GM21737 (cell line): ENCODE measurements around the gene PARN.
"Not testable (repeated sequence)": the region's sequence is repeated elsewhere in the genome, so short reads cannot be mapped to it uniquely, and the experiment has no call there.

Experiments used
- ATAC-seq: cut with Tn5 transposase; IDR thresholded peaks from one replicate; pipeline ENCODE4 v1.9.1; 2021; ENCODE audit warnings: mild to moderate bottlenecking, moderate library complexity; ENCODE audit not compliant: unreplicated experiment

Gene PARN

DNA sequence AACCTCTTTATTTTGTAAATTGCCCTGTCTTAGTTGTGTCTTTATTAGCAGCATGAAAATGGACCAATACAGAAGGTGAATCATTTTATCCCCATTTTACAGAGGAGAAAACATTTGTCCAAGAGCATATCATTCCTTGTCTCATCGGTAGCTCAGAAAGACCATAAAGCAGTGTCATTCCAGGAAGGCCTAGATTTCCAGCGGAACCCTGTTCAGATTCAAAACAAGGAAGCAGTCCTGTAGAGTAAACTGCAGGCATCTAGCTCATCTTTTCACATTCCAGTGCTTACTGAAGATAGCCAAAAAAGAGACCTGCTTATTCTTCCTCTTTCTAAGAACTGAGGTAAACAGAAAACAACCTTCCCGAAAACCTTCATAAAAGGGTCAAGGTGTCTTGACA lies 54.0 kb downstream of the PARN start:
- no peak for ATAC-seq

- not testable (repeated sequence) for ATAC-seq
These were observed 55.2 kb downstream of the PARN start for GRCh38 chr16:14574698-14575415.

DNA sequence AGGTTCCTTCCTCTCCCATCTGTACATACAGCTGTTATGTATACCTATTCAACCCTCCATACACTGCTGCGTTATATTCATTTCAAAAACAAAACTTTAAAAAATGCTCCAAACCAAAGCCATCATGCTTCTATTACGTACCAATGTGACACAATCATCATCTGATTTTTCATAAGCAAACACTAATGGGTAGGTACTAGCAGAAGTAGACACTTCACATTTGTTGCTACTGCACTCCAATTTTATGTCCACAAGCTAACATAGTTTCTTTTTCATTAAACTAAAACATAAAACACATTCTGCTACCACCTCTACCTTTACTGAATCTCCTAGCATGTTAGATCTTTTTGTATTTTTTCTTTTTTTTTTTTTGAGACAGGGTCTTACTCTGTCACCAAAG lies 57.5 kb downstream of the PARN start:
- no peak for ATAC-seq

DNA sequence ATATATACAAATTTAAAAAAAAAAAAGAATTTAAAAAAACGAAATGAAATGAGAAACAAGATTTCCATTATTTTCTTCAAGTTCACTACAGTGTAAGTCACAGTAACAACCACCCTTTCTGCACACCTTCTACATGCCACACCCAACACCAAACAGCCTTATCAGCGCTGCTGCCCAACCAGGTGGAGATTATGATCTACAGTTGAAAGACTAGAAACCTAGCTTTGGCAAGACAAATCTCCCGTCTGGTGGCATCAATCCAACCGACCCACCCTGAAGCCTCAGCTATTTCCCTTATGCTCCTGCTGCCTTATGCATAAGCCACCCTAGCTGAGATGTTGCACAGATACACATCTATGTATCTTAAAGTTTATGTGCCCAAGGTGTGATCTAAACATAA lies 60.8 kb downstream of the PARN start:
- no peak for ATAC-seq

- no peak for ATAC-seq
These were observed 63.5 kb downstream of the PARN start for GRCh38 chr16:14566599-14566998.

GRCh38 chr16:14565688-14566025 lies 64.4 kb downstream of the PARN start:
- no peak for ATAC-seq

DNA sequence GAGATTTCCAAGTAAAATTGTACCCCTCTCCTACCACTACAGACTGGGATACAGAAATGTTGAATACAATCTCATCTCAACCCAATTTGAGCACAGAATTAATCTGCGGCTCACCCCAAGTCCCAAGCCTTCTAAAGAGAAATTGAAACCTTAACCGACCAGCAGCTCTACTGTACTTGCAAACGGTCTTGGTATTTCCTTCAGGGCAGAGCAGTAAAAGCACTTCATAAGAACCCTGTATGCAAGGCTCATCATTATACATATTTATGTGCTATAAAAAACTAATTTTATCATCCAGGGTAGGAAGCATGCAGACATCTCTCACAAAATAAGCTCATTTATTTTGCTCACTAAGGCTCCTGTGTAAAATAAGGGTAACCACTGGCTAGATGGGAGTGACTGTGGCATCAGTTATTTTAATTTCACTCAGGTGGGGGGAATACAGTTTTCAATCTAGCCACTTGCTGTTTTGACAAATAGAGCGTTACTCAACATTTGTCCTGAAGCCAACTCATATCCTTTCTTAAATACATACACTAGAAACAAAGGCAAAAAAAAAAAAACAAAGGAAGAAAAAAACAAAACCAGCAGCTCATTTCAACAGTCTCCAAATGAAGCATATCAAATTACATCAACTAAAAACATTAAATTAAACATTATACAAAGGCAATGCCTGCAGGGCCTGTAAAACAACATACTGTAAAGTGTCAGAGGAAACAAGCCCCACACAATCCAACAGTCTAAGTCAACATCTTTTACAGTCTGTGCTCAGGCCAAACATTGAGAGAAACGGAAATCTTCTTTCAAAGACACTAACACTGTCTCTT lies 65.0 kb downstream of the PARN start:
- no peak for ATAC-seq

- no peak for ATAC-seq
These were observed 65.7 kb downstream of the PARN start for GRCh38 chr16:14564323-14564722.

DNA sequence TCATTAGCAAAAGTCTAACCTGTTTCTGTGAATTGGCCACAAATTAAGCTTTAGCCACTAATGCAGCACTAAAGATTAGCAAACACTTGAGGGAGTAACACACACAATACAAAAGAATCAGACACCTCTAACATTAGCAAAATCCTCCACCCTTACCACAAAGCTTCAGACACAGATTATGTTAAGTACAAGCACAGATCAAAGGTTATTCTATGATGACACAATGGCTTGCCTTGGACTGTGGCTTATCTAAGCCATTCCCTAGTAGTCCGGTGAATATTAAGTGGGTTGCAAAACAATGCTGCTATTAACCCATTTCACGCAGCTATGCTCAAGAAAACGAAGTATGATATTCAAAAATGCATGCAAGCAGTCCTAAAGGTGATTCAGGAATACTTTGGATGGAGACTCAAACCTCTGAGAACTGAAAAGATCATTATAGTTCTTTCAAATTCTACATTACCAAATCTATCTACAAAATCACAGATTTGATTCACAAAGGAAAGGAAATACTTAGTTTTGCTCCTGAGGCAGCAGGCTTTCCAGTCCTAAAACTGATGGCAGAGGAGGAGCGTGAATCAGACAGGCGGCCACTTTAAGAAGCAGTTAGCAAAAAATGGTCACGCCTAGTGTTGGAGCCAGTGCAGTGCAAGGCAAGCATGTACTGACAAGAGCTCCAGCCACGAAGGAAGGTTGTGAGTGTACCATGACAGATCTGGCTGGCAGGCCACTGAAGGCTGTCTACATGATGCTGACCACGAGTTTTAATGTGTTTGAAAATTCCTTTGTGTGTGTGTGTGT lies 67.2 kb downstream of the PARN start:
- ATAC-seq = no peak

DNA sequence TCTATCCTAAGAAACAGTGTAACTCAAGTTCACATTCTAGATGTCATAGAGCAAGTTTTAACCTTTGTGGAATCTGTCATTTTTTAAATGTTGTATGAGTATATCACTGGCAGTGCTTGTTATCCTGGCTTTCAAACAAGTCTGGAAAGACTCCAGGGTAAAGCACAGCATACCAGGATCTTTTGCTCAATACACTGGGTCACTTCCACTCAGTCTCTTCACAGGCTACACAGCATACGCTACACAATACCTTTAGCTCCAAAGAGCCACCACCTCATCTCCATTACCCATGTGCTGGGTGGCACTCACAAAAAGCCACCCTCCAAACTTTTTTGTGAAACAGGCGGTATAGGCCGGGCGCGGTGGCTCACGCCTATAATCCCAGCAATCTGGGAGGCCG lies 69.5 kb downstream of the PARN start:
- ATAC-seq = no peak

DNA sequence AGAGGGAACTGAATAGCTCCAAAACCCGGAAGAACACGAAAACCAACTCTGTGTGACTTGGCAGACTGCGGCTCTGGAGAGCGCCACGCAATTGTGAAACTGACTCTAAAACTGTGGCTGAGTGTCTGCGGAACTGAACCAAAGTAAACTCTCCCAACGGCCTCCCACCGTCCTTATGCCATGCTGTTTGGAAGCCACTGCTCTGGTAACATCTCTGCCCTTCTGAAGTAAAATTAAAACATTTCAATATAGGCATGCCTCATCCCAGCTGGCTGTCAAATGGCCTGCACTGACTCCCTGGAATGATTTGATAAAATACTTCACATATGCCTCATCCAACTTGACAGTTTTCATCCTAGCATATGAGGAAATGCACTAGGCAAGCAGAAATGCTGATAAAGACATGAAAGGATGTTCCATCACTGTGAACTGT lies 70.2 kb downstream of the PARN start:
- ATAC-seq = no peak

- no peak for ATAC-seq
These were observed 76.6 kb downstream of the PARN start for GRCh38 chr16:14553447-14553846.

- no peak for ATAC-seq
These were observed 80.3 kb downstream of the PARN start for GRCh38 chr16:14549789-14550153.

DNA sequence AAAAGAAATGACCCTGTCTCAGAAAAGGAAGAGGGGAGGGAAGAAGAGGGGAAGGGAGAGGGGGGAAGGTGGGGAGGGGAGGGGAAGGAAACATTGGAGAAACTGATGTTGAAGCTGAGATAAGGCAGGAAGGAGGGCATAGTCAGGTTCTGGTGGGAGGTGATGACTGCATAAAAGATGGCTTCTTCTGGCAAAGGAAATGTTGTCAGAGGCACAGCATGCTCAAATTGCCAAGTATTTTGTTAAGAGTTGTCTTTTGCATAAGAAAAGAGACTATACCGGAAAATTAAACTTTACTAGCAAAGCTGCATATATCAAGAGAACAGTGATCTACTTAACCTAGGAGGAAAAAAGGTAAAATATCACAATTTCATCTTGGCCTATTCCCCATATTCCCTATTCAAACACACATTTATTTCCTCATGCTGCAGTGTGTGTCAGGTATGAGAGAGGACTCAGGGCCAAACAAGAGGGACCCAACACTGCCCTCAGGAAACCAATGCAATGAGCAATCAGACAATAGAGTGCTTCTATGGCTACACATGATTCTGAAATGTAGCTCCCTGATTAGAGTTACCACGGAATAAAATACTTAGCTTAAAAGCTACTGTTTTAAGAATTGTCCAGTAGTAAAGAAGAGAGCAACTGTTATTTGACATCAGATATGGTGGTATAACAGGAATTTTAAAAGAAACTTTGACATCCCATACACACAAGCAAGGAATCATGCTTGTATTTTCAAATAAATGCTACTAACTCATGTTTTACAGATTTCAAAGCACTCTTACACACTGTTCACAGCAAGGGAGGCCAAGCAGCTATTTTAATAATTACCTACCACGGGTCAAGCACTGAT lies 80.9 kb downstream of the PARN start:
- ATAC-seq = no peak

DNA sequence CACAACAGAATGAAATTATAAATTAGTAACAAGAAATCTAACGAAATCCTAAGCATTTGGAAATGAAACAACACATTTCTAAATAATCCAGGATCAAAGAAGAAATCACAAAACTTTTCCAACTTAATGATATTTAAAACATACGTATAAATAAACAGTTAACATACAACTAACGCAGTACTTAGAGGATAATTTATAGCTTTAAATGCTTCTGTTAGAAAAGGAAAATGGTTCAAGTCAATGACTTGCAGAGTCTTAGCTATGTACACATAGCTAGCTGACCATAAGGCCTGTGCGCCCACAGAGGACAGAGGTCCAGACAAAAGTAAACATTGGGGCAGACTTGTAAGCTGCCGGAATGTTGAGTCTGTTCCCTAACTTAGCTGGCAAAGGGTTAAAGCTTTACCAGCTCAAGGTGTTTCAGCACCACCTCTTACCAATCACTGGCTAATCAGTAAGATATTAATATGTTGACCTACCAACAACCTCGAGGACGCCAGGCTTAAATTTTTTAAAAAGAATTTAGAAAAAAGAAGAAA lies 84.6 kb downstream of the PARN start:
- ATAC-seq = no peak

DNA sequence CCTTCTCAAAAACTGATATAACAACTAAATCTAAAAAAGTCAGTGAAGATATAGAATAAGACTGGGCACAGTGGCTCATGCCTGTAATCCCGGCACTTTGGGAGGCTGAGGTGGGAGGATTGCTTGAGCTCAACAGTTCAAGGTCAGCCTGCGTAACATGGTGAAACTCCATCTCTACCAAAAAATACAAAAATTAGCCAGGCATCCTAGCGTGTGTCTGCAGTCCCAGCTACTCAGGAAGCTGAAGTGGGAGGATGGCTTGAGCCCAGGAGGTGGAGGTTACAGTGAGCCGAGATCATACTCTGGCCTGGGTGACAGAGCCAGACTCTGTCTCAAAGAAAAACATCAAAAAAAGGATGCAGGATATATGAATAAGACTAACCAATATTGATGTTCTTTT lies 85.2 kb downstream of the PARN start:
- not testable (repeated sequence) for ATAC-seq

DNA sequence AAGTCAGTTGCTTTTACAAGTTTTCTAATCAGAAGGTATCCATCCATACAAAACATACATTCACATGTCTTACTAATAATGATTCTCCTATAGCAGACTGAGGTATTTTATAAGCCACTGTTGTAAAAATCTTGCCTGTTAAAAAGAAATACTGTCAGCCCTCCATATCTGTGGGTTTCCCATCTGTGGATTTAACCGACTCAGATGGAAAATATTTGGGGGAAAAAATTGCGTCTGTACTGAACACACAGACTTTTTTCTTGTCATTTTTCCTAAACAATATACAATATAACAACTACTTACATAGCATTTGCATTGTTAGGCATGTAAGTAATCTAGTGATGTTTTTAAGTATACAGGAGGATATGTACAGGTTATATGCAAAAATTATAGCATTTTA lies 90.4 kb downstream of the PARN start:
- no peak for ATAC-seq

- ATAC-seq = no peak
These were observed 90.9 kb downstream of the PARN start for GRCh38 chr16:14539156-14539555.

DNA sequence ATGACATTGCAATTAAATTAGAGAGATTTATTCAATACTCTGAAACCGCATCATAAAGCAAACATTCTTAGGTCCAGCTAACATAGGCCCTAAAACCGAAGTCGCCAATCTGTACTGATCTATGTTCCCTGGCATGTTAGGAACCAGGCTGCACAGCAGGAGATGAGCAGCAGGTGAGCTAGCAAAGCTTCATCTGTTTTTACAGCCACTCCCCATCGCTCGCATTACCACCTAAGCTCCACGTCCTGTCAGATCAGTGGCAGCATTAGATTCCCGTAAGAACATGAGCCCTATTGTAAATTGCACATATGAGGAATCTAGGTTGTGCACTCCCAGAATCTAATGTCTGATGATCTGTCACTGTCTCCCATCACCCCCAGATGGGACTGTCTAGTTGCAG lies 91.5 kb downstream of the PARN start:
- no peak for ATAC-seq

- no peak for ATAC-seq
These were observed 98.4 kb downstream of the PARN start for GRCh38 chr16:14531613-14532012.

DNA sequence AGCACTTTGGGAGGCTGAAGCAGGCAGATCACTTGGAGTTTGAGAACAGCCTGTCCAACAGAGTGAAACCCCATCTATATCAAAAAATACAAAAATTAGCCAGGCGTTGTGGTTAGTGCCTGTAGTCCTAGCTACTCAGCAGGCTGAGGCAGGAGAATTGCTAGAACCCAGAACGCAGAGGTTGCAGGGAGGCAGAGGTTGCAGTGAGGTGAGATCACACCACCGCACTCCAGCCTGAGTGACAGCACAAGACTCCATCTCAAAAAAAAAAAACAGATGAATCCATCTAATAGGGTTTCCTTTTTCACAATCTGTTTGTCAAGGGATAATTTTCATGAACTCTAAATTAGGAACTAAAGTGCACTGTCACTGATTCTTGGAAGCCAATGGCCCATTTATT lies 99.0 kb downstream of the PARN start:
- ATAC-seq = no peak
